GM18505 (cell line): ENCODE data around the gene TGFA.

Source experiments
- ATAC-seq: cut with Tn5 transposase; IDR thresholded peaks from one replicate; pipeline ENCODE4 v1.9.1; 2021; ENCODE audit not compliant: unreplicated experiment
- POLR2A ChIP-seq: IDR thresholded peaks from 4 replicates; pipeline ENCODE4 v1.6.1; 2011; ENCODE audit warnings: borderline replicate concordance; ENCODE audit not compliant: insufficient read depth, insufficient read length; ENCODE audit errors: extremely low read depth

The TGFA gene

GRCh38 chr2:70546885-70547284 lies 6.7 kb downstream of the TGFA start:
- TF ChIP-seq POLR2A, result no peak
- ATAC-seq, result no peak

- ATAC-seq, result no peak
Observed at GRCh38 chr2:70546376-70546775, 7.2 kb downstream of the TGFA start.

GRCh38 chr2:70541481-70542020 lies 12.1 kb downstream of the TGFA start:
- TF ChIP-seq POLR2A, result no peak
- no peak for ATAC-seq

More at GRCh38 chr2:70546376-70546775, 7.2 kb downstream of the TGFA start:
- TF ChIP-seq POLR2A, result no peak

- ATAC-seq, result no peak
- no peak for TF ChIP-seq POLR2A
Observed at GRCh38 chr2:70537840-70538239, 15.8 kb downstream of the TGFA start.

GRCh38 chr2:70536517-70537055 lies 17.0 kb downstream of the TGFA start:
- TF ChIP-seq POLR2A, result no peak
- no peak for ATAC-seq

- no peak for TF ChIP-seq POLR2A
- no peak for ATAC-seq
Observed at GRCh38 chr2:70535573-70535972, 18.1 kb downstream of the TGFA start.

GRCh38 chr2:70534183-70534836 lies 19.3 kb downstream of the TGFA start:
- no peak for TF ChIP-seq POLR2A
- ATAC-seq, result no peak

- no peak for ATAC-seq
- no peak for TF ChIP-seq POLR2A
Observed at GRCh38 chr2:70532244-70532935, 21.2 kb downstream of the TGFA start.

GRCh38 chr2:70531419-70532086 lies 22.1 kb downstream of the TGFA start:
- ATAC-seq, result no peak
- TF ChIP-seq POLR2A, result no peak

- ATAC-seq, result no peak
- no peak for TF ChIP-seq POLR2A
Observed at GRCh38 chr2:70529610-70530009, 24.0 kb downstream of the TGFA start.

GRCh38 chr2:70528929-70529328 lies 24.7 kb downstream of the TGFA start:
- no peak for TF ChIP-seq POLR2A
- ATAC-seq, result no peak

GRCh38 chr2:70528276-70528675 lies 25.4 kb downstream of the TGFA start:
- ATAC-seq, result no peak
- TF ChIP-seq POLR2A, result no peak

GRCh38 chr2:70527447-70528080 lies 26.1 kb downstream of the TGFA start:
- no peak for ATAC-seq

More at GRCh38 chr2:70527447-70528080, 26.1 kb downstream of the TGFA start:
- no peak for TF ChIP-seq POLR2A
